ENCODE results near the gene PNPLA7. TPM values are rescaled to one million over a fixed set of nuclear protein-coding genes. Genes with fewer than 3 reads are reported as not detected.

The PNPLA7 gene
- total and polyA plus RNA-seq, 10 of the 15 experiments (the other 5 are each of a cell fraction or from before 2014, with no cell fraction given), result 0.04 to 0.85 (median 0.19) TPM; not detected in 1

GRCh38 chr9:137556069-137556838 is 6.1 kb upstream of the PNPLA7 start:
- ChIA-PET SMC1A (ENCODE audit: uncharacterized antibody, unreplicated experiment) (no interaction called here), RAD21 (ENCODE audit: unreplicated experiment) (no interaction called here), CTCF (no interaction called here), POLR2A (no interaction called here)
- intact Hi-C loops (cut with micrococcal nuclease; ENCODE audit: unreplicated experiment) (no loop called here), in situ Hi-C loops (cut with MboI) (no loop called here)
- Histone ChIP-seq H3K4me2 (ENCODE audit: control insufficient read depth, insufficient read depth) (no peak overlapping the region), H3K79me2 (ENCODE audit: control insufficient read depth, insufficient read depth, low read length) (peaks cover 11% of the 10 kb centered on the region), H3K4me3 (no peak overlapping the region), H2AFZ (ENCODE audit: control insufficient read depth, low read depth, low read length) (no peak overlapping the region), H3K9me3 (replicated peaks; ENCODE audit: control insufficient read depth, insufficient read depth, low read length) (no peaks in the 10 kb centered on the region), H3K9ac (ENCODE audit: control insufficient read depth, insufficient read depth, low read length) (no peak overlapping the region), H3K27me3 (replicated peaks in 1 of 2; ENCODE audit: control insufficient read depth in 2 of 2, insufficient read depth in 2 of 2, low read length in 1 of 2) (no peaks in the 10 kb centered on the region), H3K27ac (ENCODE audit: control insufficient read depth, insufficient read depth) (no peak overlapping the region), H4K20me1 (ENCODE audit: control insufficient read depth, insufficient read depth) (no peaks in the 10 kb centered on the region), H3K36me3 (ENCODE audit: control insufficient read depth in 2 of 2, insufficient read depth in 2 of 2, low read length in 1 of 2) (peaks cover 9 to 20% of the 10 kb centered on the region in 2 experiments), H3K4me1 (ENCODE audit: control insufficient read depth, insufficient read depth, low read length) (peaks cover 6% of the 10 kb centered on the region)
- no peak for FAIRE-seq
- no TSS peak for BruUV-seq (replicated peaks)
- no peak for ATAC-seq
- no peak for DNase-seq (ENCODE audit: low read depth, low spot score)
- WGBS (ENCODE audit: insufficient coverage, insufficient replicate concordance, low lambda C conversion rate, missing lambda C conversion rate), result 85% methylated on average over 23 of the region's 24 CpGs
- TF ChIP-seq CREB1 (IDR thresholded peaks at IDR 0.05; ENCODE audit: low read depth), result no peak
- TF ChIP-seq HDGF (IDR thresholded peaks at IDR 0.05), result no peak
- TF ChIP-seq POLR2AphosphoS5 (IDR thresholded peaks at IDR 0.05; ENCODE audit: low read length), result no peak
- no peak for TF ChIP-seq TAF1 (IDR thresholded peaks at IDR 0.05; ENCODE audit: borderline replicate concordance, low read depth, low read length)
- no peak for TF ChIP-seq SIX5 (IDR thresholded peaks at IDR 0.05; ENCODE audit: low read depth, low read length, severe bottlenecking)
- no peak for TF ChIP-seq SRF (IDR thresholded peaks at IDR 0.05; ENCODE audit: low read depth in 2 of 2, low read length in 2 of 2)
- TF ChIP-seq CHD1 (IDR thresholded peaks at IDR 0.05; ENCODE audit: low read depth, low read length), result no peak
- TF ChIP-seq SMC3 (IDR thresholded peaks at IDR 0.05; ENCODE audit: borderline replicate concordance, low read length), result no peak
- TF ChIP-seq ZBTB40 (IDR thresholded peaks at IDR 0.05; ENCODE audit: borderline replicate concordance), result no peak
- TF ChIP-seq, protein P1, sequence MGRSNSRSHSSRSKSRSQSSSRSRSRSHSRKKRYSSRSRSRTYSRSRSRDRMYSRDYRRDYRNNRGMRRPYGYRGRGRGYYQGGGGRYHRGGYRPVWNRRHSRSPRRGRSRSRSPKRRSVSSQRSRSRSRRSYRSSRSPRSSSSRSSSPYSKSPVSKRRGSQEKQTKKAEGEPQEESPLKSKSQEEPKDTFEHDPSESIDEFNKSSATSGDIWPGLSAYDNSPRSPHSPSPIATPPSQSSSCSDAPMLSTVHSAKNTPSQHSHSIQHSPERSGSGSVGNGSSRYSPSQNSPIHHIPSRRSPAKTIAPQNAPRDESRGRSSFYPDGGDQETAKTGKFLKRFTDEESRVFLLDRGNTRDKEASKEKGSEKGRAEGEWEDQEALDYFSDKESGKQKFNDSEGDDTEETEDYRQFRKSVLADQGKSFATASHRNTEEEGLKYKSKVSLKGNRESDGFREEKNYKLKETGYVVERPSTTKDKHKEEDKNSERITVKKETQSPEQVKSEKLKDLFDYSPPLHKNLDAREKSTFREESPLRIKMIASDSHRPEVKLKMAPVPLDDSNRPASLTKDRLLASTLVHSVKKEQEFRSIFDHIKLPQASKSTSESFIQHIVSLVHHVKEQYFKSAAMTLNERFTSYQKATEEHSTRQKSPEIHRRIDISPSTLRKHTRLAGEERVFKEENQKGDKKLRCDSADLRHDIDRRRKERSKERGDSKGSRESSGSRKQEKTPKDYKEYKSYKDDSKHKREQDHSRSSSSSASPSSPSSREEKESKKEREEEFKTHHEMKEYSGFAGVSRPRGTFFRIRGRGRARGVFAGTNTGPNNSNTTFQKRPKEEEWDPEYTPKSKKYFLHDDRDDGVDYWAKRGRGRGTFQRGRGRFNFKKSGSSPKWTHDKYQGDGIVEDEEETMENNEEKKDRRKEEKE (IDR thresholded peaks at IDR 0.05), result no peak
- no peak for TF ChIP-seq PML (IDR thresholded peaks at IDR 0.05; ENCODE audit: low read length)
- no peak for TF ChIP-seq HSF1 (IDR thresholded peaks at IDR 0.05; ENCODE audit: low read depth, low read length)
- no peak for TF ChIP-seq IRF4 (IDR thresholded peaks at IDR 0.05; ENCODE audit: low read depth, low read length)
- TF ChIP-seq, protein P2, sequence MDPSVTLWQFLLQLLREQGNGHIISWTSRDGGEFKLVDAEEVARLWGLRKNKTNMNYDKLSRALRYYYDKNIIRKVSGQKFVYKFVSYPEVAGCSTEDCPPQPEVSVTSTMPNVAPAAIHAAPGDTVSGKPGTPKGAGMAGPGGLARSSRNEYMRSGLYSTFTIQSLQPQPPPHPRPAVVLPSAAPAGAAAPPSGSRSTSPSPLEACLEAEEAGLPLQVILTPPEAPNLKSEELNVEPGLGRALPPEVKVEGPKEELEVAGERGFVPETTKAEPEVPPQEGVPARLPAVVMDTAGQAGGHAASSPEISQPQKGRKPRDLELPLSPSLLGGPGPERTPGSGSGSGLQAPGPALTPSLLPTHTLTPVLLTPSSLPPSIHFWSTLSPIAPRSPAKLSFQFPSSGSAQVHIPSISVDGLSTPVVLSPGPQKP (IDR thresholded peaks at IDR 0.05; ENCODE audit: low read depth, low read length), result no peak
- no peak for TF ChIP-seq BHLHE40 (IDR thresholded peaks at IDR 0.05; ENCODE audit: borderline replicate concordance in 1 of 2, low read depth in 2 of 2, low read length in 1 of 2)

All from GM12878 (cell line).